ENCODE measurements around the gene NR6A1. TPM values are rescaled to one million over a fixed set of nuclear protein-coding genes. Genes with fewer than 3 reads are reported as not detected.

The NR6A1 gene
- total RNA-seq, 1 donor from 2014 or later: 1.2 TPM

DNA sequence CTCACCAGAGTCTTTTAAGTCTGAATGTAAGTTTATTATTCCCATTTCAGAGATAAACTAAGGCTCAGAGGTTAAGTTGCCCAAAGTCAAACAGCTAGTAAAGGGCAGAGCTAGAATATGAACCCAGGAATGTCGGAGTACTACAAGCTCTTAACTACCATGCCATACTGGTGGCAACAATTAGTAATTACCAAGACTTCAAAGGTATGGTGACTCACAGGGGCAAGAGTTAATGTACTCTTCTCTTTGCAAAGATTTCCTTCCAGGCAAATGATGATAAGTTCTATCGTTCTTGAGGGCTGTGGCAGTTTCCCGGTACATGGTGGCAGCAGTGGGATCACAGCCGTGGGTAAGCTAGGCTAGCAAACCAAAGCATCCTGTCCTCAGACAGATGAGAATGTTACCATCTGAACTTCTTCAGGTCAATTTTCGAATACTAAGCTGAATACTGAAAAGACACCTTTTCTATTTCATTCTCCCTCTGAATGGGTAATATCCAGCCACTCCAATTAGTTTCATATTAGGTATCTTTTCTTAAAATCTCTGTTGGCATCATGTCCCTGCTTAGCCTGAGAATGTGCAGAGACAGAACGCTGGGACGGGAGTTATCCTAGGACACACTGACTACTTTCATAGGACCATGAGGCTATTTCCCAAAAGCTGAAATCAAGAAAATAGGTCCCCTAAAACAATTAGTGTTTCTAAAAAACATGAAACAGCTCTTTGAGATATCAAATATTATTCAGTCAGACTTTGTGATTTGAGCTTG lies 147.0 kb downstream of the NR6A1 start:
- intact Hi-C loops (cut with DNase I): no loop called here

DNA sequence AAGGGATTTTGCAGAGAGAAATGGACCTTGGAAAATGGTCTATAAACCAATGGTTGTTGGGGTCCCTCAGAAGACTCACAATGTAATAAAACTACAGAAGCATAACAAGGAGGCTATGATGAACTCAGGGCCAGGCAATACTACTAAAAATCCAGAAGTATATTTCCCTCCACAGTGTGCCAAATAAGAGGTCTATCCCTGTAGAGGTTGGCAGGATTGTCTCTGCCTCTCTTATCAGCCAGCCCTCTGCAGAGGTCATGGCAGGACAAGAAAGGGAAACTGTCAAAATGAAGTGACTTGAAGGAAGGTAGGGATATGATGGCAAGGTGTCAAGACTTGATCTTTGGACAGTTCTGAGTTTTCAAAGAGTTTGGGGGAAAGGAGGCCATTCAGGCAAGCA lies 148.2 kb downstream of the NR6A1 start:
- H3K4me1 ChIP-seq: no peaks in the 10 kb centered on the region
- TF ChIP-seq, protein P1, sequence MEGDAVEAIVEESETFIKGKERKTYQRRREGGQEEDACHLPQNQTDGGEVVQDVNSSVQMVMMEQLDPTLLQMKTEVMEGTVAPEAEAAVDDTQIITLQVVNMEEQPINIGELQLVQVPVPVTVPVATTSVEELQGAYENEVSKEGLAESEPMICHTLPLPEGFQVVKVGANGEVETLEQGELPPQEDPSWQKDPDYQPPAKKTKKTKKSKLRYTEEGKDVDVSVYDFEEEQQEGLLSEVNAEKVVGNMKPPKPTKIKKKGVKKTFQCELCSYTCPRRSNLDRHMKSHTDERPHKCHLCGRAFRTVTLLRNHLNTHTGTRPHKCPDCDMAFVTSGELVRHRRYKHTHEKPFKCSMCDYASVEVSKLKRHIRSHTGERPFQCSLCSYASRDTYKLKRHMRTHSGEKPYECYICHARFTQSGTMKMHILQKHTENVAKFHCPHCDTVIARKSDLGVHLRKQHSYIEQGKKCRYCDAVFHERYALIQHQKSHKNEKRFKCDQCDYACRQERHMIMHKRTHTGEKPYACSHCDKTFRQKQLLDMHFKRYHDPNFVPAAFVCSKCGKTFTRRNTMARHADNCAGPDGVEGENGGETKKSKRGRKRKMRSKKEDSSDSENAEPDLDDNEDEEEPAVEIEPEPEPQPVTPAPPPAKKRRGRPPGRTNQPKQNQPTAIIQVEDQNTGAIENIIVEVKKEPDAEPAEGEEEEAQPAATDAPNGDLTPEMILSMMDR (IDR thresholded peaks at IDR 0.05): no peak
- TF ChIP-seq POLR2A (IDR thresholded peaks at IDR 0.05) (no peak), POLR2AphosphoS5 (IDR thresholded peaks at IDR 0.05; ENCODE audit: insufficient read depth in 1 of 2, low read depth in 1 of 2) (no peak)
- intact Hi-C loops (cut with DNase I): no loop called here
- H3K36me3 ChIP-seq: no peaks in the 10 kb centered on the region
- no peaks in the 10 kb centered on the region for H3K27me3 ChIP-seq
- no peak overlapping the region for H3K4me3 ChIP-seq
- DNase-seq (ENCODE audit: extremely low spot score in 2 of 2): no peak
- H3K27ac ChIP-seq: no peak overlapping the region
- no peaks in the 10 kb centered on the region for H3K9me3 ChIP-seq

More for the DNA sequence above, 147.0 kb downstream of the NR6A1 start:
- no peak overlapping the region for H3K4me3 ChIP-seq
- no peak for TF ChIP-seq POLR2AphosphoS5 (IDR thresholded peaks at IDR 0.05; ENCODE audit: insufficient read depth in 1 of 2, low read depth in 1 of 2)
- TF ChIP-seq, protein P1 (IDR thresholded peaks at IDR 0.05): no peak
- TF ChIP-seq POLR2A (IDR thresholded peaks at IDR 0.05): no peak
- no peaks in the 10 kb centered on the region for H3K9me3 ChIP-seq
- H3K36me3 ChIP-seq: no peaks in the 10 kb centered on the region
- H3K27ac ChIP-seq: no peak overlapping the region
- H3K4me1 ChIP-seq: no peaks in the 10 kb centered on the region
- no peaks in the 10 kb centered on the region for H3K27me3 ChIP-seq
- no peak for DNase-seq (ENCODE audit: extremely low spot score in 2 of 2)

DNA sequence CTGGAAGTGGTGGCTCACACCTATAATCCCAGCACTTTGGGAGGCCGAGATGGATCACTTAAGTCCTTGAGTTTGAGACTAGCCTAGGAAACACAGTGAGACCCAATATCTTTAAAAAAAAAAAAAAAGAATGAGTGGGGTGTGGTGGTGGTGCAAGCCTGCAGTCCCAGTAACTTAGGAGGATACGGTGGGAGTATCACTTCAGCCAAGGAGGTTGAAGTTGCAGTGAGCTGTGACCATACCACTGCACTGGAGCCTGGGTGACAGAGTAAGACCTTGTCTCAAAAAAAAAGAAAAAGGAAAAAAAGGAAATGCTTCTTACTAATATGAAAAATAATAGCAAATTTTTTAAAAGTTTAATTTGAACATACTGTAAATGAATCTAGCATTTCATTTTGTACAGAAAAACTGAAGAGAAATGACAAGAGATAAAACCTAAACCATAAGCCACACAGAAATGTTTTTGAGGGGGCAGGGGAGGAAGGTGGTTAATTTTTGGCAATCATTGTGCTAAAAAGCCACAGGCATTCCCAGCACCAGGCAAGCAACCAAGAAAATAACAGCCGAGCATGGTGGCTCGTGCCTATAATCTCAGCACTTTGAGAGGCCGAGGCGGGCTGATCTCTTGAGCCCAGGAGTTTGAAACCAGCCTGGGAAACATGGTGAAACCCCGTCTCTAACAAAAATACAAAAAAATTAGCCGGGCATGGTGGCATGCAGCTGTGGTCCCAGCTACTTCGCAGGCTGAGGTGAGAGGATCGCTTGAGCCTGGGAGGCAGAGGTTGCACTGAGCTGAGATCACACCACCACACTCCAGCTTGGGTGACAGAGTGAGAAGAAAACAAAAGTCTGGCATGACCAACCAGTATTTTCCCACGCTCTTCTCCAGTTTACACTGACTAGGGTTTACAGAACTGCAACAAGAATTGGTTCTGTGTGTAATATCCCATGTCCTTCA lies 149.5 kb downstream of the NR6A1 start:
- H3K4me1 ChIP-seq: no peaks in the 10 kb centered on the region

DNA sequence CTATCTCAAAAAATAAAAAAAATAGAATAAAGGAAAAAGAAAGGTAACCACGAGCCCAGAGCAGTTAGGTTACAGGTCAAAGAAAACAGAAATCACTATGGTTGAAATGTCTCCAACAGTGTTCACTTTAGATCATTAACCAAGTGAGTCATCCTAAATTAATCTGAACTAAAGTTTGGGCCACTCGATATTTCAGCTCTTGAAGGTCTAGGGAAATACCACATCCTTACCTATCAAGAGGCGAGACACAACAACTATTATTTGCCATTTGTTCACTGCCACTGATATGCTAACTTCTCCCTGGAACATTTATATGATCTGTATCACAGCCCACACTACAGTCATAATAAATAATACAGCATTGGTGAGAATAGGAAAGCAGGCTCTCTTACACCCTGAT lies 152.6 kb downstream of the NR6A1 start:
- DNase-seq (ENCODE audit: extremely low spot score in 2 of 2): no peak
- no peaks in the 10 kb centered on the region for H3K36me3 ChIP-seq
- no peaks in the 10 kb centered on the region for H3K4me1 ChIP-seq
- no peaks in the 10 kb centered on the region for H3K27me3 ChIP-seq
- intact Hi-C loops (cut with DNase I): no loop called here
- TF ChIP-seq, protein P1 (IDR thresholded peaks at IDR 0.05): no peak
- TF ChIP-seq POLR2A (IDR thresholded peaks at IDR 0.05) (no peak), POLR2AphosphoS5 (IDR thresholded peaks at IDR 0.05; ENCODE audit: insufficient read depth in 1 of 2, low read depth in 1 of 2) (no peak)
- H3K4me3 ChIP-seq: no peak overlapping the region
- H3K27ac ChIP-seq: no peak overlapping the region
- H3K9me3 ChIP-seq: no peaks in the 10 kb centered on the region

More for the DNA sequence above, 149.5 kb downstream of the NR6A1 start:
- Histone ChIP-seq H3K36me3 (no peaks in the 10 kb centered on the region), H3K9me3 (no peaks in the 10 kb centered on the region), H3K27ac (no peak overlapping the region), H3K4me3 (no peak overlapping the region), H3K27me3 (no peaks in the 10 kb centered on the region)
- intact Hi-C loops (cut with DNase I): loop anchor here (2.0 kb wide), 1 partner anchor 87 kb away; no protein-coding TSS in a partner anchor
- no peak for DNase-seq (ENCODE audit: extremely low spot score in 2 of 2)
- TF ChIP-seq POLR2AphosphoS5 (IDR thresholded peaks at IDR 0.05; ENCODE audit: insufficient read depth in 1 of 2, low read depth in 1 of 2) (no peak), POLR2A (IDR thresholded peaks at IDR 0.05) (no peak)
- TF ChIP-seq, protein P1 (IDR thresholded peaks at IDR 0.05): no peak
